Activated CD8-positive, alpha-beta T cell treated with anti-CD3 and anti-CD28 coated beads for 36 hours (primary cell): ENCODE results near the gene RAB15. TPM values are rescaled to one million over a fixed set of nuclear protein-coding genes. Genes with fewer than 3 reads are reported as not detected.

ENCODE experiments used
- ATAC-seq: fragments of 200-7000 bp; cut with Tn5 transposase; one replicate; pipeline ENCODE4 v1.10.0; 2021; ENCODE audit warnings: mild to moderate bottlenecking, moderate library complexity
- CTCF ChIA-PET: fragments of 350-600 bp; sonication (Branson Sonifier 250); formaldehyde crosslinking; loops from one replicate; lab custom pipeline; 2021; ENCODE audit warnings: antibody characterized with exemption; lab: Charles Lee
- POLR2A ChIA-PET: fragments of 350-600 bp; sonication (Branson Sonifier 250); formaldehyde crosslinking; loops from one replicate; lab custom pipeline; 2021; ENCODE audit warnings: antibody characterized with exemption; lab: Charles Lee
- DNase-seq: peaks from one replicate; pipeline ENCODE4 v3.0.0-alpha.2; 2020
- H3K27ac Mint-ChIP-seq: one replicate; pipeline ENCODE4 v1.8.0; 2021; ENCODE audit warnings: mild to moderate bottlenecking, mixed read lengths
- H3K27me3 Mint-ChIP-seq: one replicate; pipeline ENCODE4 v1.8.0; 2021; ENCODE audit warnings: mixed read lengths
- H3K36me3 Mint-ChIP-seq: one replicate; pipeline ENCODE4 v1.8.0; 2021; ENCODE audit warnings: low read depth, mixed read lengths
- H3K4me1 Mint-ChIP-seq: one replicate; pipeline ENCODE4 v1.8.0; 2021; ENCODE audit warnings: low read depth, mixed read lengths
- H3K4me3 Mint-ChIP-seq: one replicate; pipeline ENCODE4 v1.8.0; 2021; ENCODE audit warnings: mild to moderate bottlenecking, moderate library complexity, mixed read lengths
- H3K9me3 Mint-ChIP-seq: one replicate; pipeline ENCODE4 v1.8.0; 2021; ENCODE audit warnings: mixed read lengths
- CTCF ChIP-seq: fragments of 200-600 bp; IDR thresholded peaks from one replicate; pipeline ENCODE4 v1.8.0; 2022; ENCODE audit warnings: antibody characterized with exemption, mild to moderate bottlenecking
- intact Hi-C: fragments of 100-400 bp; cut with micrococcal nuclease; formaldehyde crosslinking; loops from one replicate; pipeline ENCODE4 v1.10.0; 2022
- total RNA-seq, 2 experiments: library from RNA; stranded (reverse); gene quantifications; one replicate each; pipeline ENCODE4 v1.2.3, GENCODE V29; 2021

Gene RAB15
- total RNA-seq, 2 experiments from 2014 or later, result 2.1 to 2.3 TPM

- Mint-ChIP-seq H3K9me3 (no peaks in the 10 kb centered on the region), H3K36me3 (peaks cover 51% of the 10 kb centered on the region), H3K4me3 (no peak overlapping the region), H3K27ac (no peak overlapping the region), H3K27me3 (no peaks in the 10 kb centered on the region), H3K4me1 (peaks cover 51% of the 10 kb centered on the region)
- CTCF ChIA-PET, result no interaction called here
- no peak for TF ChIP-seq CTCF
- POLR2A ChIA-PET, result interaction anchor here (0.6 kb wide), 1 partner anchor 17 kb away, joined by 3 read pairs; no protein-coding TSS in a partner anchor
- ATAC-seq (no peak), DNase-seq (no peak)
- intact Hi-C loops, result no loop called here
Observed at GRCh38 chr14:64934338-64934929, 37.7 kb downstream of the RAB15 start.

GRCh38 chr14:64932231-64932630 lies 39.9 kb downstream of the RAB15 start:
- H3K27me3 Mint-ChIP-seq, result no peaks in the 10 kb centered on the region
- no peak for DNase-seq
- CTCF ChIA-PET, result no interaction called here
- no peak overlapping the region for H3K4me3 Mint-ChIP-seq
- H3K9me3 Mint-ChIP-seq, result no peaks in the 10 kb centered on the region
- no peak for ATAC-seq
- peaks cover 34% of the 10 kb centered on the region for H3K4me1 Mint-ChIP-seq
- H3K27ac Mint-ChIP-seq, result peak overlapping the region; percentile 9
- POLR2A ChIA-PET, result no interaction called here
- H3K36me3 Mint-ChIP-seq, result peaks cover 41% of the 10 kb centered on the region
- no peak for TF ChIP-seq CTCF
- intact Hi-C loops, result no loop called here

GRCh38 chr14:64931123-64931522 lies 41.0 kb downstream of the RAB15 start:
- no peak for ATAC-seq
- H3K9me3 Mint-ChIP-seq, result no peaks in the 10 kb centered on the region
- TF ChIP-seq CTCF, result no peak
- peaks cover 48% of the 10 kb centered on the region for H3K36me3 Mint-ChIP-seq
- no peak overlapping the region for H3K27ac Mint-ChIP-seq
- intact Hi-C loops, result no loop called here
- H3K4me3 Mint-ChIP-seq, result no peak overlapping the region
- ChIA-PET POLR2A (interaction anchor here (0.7 kb wide), 1 partner anchor 74 kb away, joined by 3 read pairs; no protein-coding TSS in a partner anchor), CTCF (interaction anchor here (1.3 kb wide), 1 partner anchor 17 kb away, joined by 3 read pairs; the partner anchor contains the start of gene CHURC1)
- no peaks in the 10 kb centered on the region for H3K27me3 Mint-ChIP-seq
- DNase-seq, result no peak
- peaks cover 34% of the 10 kb centered on the region for H3K4me1 Mint-ChIP-seq

- Mint-ChIP-seq H3K27me3 (no peaks in the 10 kb centered on the region), H3K27ac (no peak overlapping the region), H3K4me1 (peaks cover 30% of the 10 kb centered on the region), H3K9me3 (no peaks in the 10 kb centered on the region), H3K36me3 (peaks cover 50% of the 10 kb centered on the region), H3K4me3 (no peak overlapping the region)
- ChIA-PET CTCF (interaction anchor here (1.3 kb wide), 1 partner anchor 16 kb away, joined by 3 read pairs; the partner anchor contains the start of gene CHURC1), POLR2A (no interaction called here)
- intact Hi-C loops, result no loop called here
- no peak for TF ChIP-seq CTCF
- no peak for DNase-seq
- ATAC-seq, result no peak
Observed at GRCh38 chr14:64930085-64930843, 41.9 kb downstream of the RAB15 start.

GRCh38 chr14:64929014-64929359 lies 43.1 kb downstream of the RAB15 start:
- ChIA-PET POLR2A (interaction anchor here (0.6 to 1.3 kb wide), 2 partner anchors 14 to 36 kb away, joined by 3 to 7 read pairs; partner anchors contain the start of gene CHURC1), CTCF (interaction anchor here (2.0 kb wide), 1 partner anchor 37 kb away, joined by 6 read pairs; no protein-coding TSS in a partner anchor)
- no peak overlapping the region for H3K27ac Mint-ChIP-seq
- intact Hi-C loops, result no loop called here
- no peak for DNase-seq
- peaks cover 47% of the 10 kb centered on the region for H3K36me3 Mint-ChIP-seq
- no peak overlapping the region for H3K4me3 Mint-ChIP-seq
- TF ChIP-seq CTCF, result no peak
- peaks cover 27% of the 10 kb centered on the region for H3K4me1 Mint-ChIP-seq
- no peaks in the 10 kb centered on the region for H3K27me3 Mint-ChIP-seq
- H3K9me3 Mint-ChIP-seq, result no peaks in the 10 kb centered on the region
- ATAC-seq, result no peak
